HuH-7 (cell line): ENCODE measurements around the gene EVPLL.
"Not testable (repeated sequence)": the region's sequence is repeated elsewhere in the genome, so short reads cannot be mapped to it uniquely, and the experiment has no call there.

Source experiments
- DNase-seq: peaks from one replicate; pipeline ENCODE4 v3.0.0; 2011; ENCODE audit warnings: low spot score

The EVPLL gene

DNA sequence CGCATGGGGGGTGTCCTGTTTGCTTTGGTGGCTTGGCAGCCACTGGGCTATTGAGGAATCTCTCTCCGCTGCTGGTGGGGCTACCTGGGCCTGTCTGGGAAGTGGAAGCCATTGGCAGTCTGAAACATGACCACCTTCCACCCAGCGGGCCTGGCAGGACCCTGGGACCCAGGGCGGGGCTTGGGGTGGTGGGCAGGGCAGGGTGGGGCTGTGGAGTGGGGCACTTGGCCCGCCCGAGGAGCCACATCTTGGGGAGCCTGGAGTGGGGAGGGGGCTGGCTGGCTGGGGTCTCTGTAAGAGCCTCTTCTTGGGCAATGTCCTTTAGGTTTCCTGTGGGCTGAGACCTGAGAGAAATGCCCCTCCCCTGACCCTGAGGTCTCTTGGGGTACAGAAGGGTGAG lies 48.0 kb downstream of the EVPLL start:
- DNase-seq: not testable (repeated sequence)

DNA sequence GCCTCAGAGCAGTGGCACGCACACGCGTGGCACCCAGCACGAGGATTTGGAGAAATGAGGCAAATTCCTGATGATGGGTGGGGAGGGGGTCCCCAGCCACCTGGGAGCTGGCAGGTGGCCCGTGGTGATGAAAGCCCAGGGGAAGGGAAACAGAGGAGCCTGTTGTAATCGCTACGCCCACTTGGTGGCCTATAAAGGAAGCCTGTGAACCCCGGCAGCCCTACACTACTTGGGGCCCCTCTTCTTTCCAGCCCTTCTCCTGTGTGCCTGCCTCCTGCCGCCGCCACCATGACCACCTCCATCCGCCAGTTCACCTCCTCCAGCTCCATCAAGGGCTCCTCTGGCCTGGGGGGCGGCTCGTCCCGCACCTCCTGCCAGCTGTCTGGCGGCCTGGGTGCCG lies 49.1 kb downstream of the EVPLL start:
- DNase-seq: not testable (repeated sequence)

DNA sequence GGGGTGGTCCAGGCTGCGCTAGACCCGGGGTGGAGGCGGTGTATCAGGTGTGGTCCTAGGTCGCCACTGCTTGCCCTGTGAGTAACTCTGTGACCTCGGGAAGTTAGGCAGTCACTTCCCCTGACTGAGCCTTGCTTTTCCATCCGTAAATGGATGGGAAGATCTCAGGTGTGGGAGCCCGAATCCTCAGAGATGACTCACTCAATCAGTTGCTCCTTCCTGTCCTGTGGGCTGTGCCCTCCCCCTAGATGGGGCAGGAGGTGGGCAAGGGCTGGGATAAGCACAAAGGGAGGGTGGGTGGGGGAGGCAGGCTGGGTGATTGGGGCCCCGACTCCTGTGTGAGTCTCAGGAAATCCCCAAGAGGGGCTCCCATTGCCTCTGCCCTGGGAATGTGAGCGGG lies 54.6 kb downstream of the EVPLL start:
- DNase-seq: not testable (repeated sequence)
